GM23248 (cell line): Measurements from ENCODE around the gene ATP6V1C2. TPM values are rescaled to one million over a fixed set of nuclear protein-coding genes. Genes with fewer than 3 reads are reported as not detected.

ENCODE experiments used
- DNase-seq: peaks from one replicate; pipeline ENCODE4 v3.0.0-alpha.2; 2015
- H2AFZ ChIP-seq: fragments of 200-600 bp; sonication (generic); 2 replicates; pipeline ENCODE4 v1.6.1; 2016; ENCODE audit warnings: antibody characterized with exemption
- H3F3A ChIP-seq: fragments of 200-600 bp; sonication (generic); 2 replicates; pipeline ENCODE4 v1.6.1; 2016; ENCODE audit warnings: mild to moderate bottlenecking, antibody characterized with exemption, mixed run types; ENCODE audit not compliant: insufficient read depth
- H3K27ac ChIP-seq: fragments of 200-600 bp; sonication (generic); 2 replicates; pipeline ENCODE4 v1.5.1; 2016; ENCODE audit warnings: mild to moderate bottlenecking
- H3K27me3 ChIP-seq: fragments of 200-600 bp; sonication (generic); replicated peaks from 2 replicates; pipeline ENCODE4 v1.6.1; 2016; ENCODE audit warnings: mild to moderate bottlenecking; ENCODE audit not compliant: insufficient read depth
- H3K36me3 ChIP-seq: fragments of 200-600 bp; sonication (generic); 2 replicates; pipeline ENCODE4 v1.6.1; 2016; ENCODE audit warnings: low read depth, mild to moderate bottlenecking
- H3K4me1 ChIP-seq: fragments of 200-600 bp; sonication (generic); 2 replicates; pipeline ENCODE4 v1.6.1; 2016; ENCODE audit warnings: mild to moderate bottlenecking; ENCODE audit not compliant: insufficient read depth
- H3K4me2 ChIP-seq: fragments of 200-600 bp; sonication (generic); one replicate; pipeline ENCODE4 v1.6.1; 2016; ENCODE audit warnings: mild to moderate bottlenecking; ENCODE audit not compliant: unreplicated experiment
- H3K4me3 ChIP-seq: fragments of 200-600 bp; sonication (generic); 2 replicates; pipeline ENCODE4 v1.5.1; 2016; ENCODE audit warnings: mild to moderate bottlenecking
- H3K79me2 ChIP-seq: fragments of 200-600 bp; sonication (generic); 2 replicates; pipeline ENCODE4 v1.6.1; 2016; ENCODE audit warnings: mild to moderate bottlenecking; ENCODE audit not compliant: insufficient read depth
- H3K9ac ChIP-seq: fragments of 200-600 bp; sonication (generic); 2 replicates; pipeline ENCODE4 v1.6.1; 2016; ENCODE audit warnings: mild to moderate bottlenecking
- H3K9me2 ChIP-seq: fragments of 200-600 bp; sonication (generic); 2 replicates; pipeline ENCODE4 v1.6.1; 2016; ENCODE audit warnings: mixed run types, mild to moderate bottlenecking, moderate library complexity; ENCODE audit not compliant: insufficient read depth
- H3K9me3 ChIP-seq: fragments of 200-600 bp; sonication (generic); one replicate; pipeline ENCODE4 v1.6.1; 2017; ENCODE audit warnings: low read depth
- H4K20me1 ChIP-seq: fragments of 200-600 bp; sonication (generic); 2 replicates; pipeline ENCODE4 v1.6.0; 2016; ENCODE audit not compliant: insufficient read depth
- EZH2 ChIP-seq: fragments of 200-600 bp; sonication (generic); IDR thresholded peaks from 2 replicates; pipeline ENCODE4 v1.6.1; 2018; ENCODE audit warnings: antibody characterized with exemption, mild to moderate bottlenecking; ENCODE audit not compliant: insufficient read depth, poor library complexity, severe bottlenecking
- EZH2phosphoT487 ChIP-seq: fragments of 200-600 bp; sonication (generic); IDR thresholded peaks from 2 replicates; pipeline ENCODE4 v1.6.1; 2018; ENCODE audit warnings: antibody characterized with exemption, moderate library complexity, mild to moderate bottlenecking, low read depth; ENCODE audit not compliant: insufficient read depth
- WGBS, 2 experiments: methylation state at CpG; one replicate each; pipeline ENCODE4 v1.1.6; 2015 to 2017; ENCODE audit warnings: low lambda C conversion rate in 2 of 2, low coverage in 1 of 2; ENCODE audit errors: missing lambda C conversion rate in 2 of 2; 5-methylcytosine and 5-hydroxymethylcytosine counted together
- in situ Hi-C: fragments of 300-500 bp; cut with MboI; formaldehyde crosslinking; loops from 2 replicates; pipeline ENCODE4 v1.15.0; 2020
- polyA plus RNA-seq: library from polyadenylated mRNA; unstranded; fragments of >200 nt; fragmentation: Nextera tagmentation; extraction: Ambion mirVana; gene quantifications from 2 replicates; pipeline ENCODE4 v1.2.1, GENCODE V29; 2016
- total RNA-seq: library from RNA; depleted of rRNA; stranded (reverse); fragments of >200 nt; shearing (Covaris generic); gene quantifications from 2 replicates; pipeline ENCODE4 v1.2.3, GENCODE V29; 2014

ATP6V1C2 gene
- total and polyA plus RNA-seq, 2 experiments from 2014 or later: 0.53 TPM; not detected in 1

- peaks cover 22% of the 10 kb centered on the region for H3K36me3 ChIP-seq
- H3K9ac ChIP-seq: no peak overlapping the region
- WGBS, 2 experiments: 29 to 33% methylated on average over 2 of the region's 2 CpGs
- peaks cover 7% of the 10 kb centered on the region for H3F3A ChIP-seq
- H3K27ac ChIP-seq: no peak overlapping the region
- H3K79me2 ChIP-seq: peaks cover 84% of the 10 kb centered on the region
- H3K9me2 ChIP-seq: no peaks in the 10 kb centered on the region
- peak; percentile 20 for DNase-seq
- H3K4me2 ChIP-seq: no peak overlapping the region
- no peak overlapping the region for H3K4me3 ChIP-seq
- no peak for TF ChIP-seq EZH2
- TF ChIP-seq EZH2phosphoT487: no peak
- no peaks in the 10 kb centered on the region for H3K27me3 ChIP-seq
- H3K9me3 ChIP-seq: no peaks in the 10 kb centered on the region
- in situ Hi-C loops: no loop called here
- H2AFZ ChIP-seq: no peak overlapping the region
- no peaks in the 10 kb centered on the region for H3K4me1 ChIP-seq
- no peaks in the 10 kb centered on the region for H4K20me1 ChIP-seq
Measured at GRCh38 chr2:10680957-10681356, 40.5 kb upstream of the ATP6V1C2 start.

- Histone ChIP-seq H3K9ac (no peak overlapping the region), H3K4me1 (peaks cover 14% of the 10 kb centered on the region), H3K4me3 (no peak overlapping the region), H3K27ac (no peak overlapping the region), H3K9me2 (no peaks in the 10 kb centered on the region), H4K20me1 (no peaks in the 10 kb centered on the region), H3K36me3 (peaks cover 7% of the 10 kb centered on the region), H3K9me3 (no peaks in the 10 kb centered on the region), H3K79me2 (peaks cover 95% of the 10 kb centered on the region), H3K27me3 (no peaks in the 10 kb centered on the region), H3K4me2 (no peak overlapping the region), H2AFZ (no peak overlapping the region), H3F3A (peaks cover 7% of the 10 kb centered on the region)
- WGBS, 2 experiments: 39 to 45% methylated on average over 5 of the region's 5 CpGs
- in situ Hi-C loops: no loop called here
- no peak for TF ChIP-seq EZH2phosphoT487
- no peak for DNase-seq
Measured at GRCh38 chr2:10686176-10686730, 35.2 kb upstream of the ATP6V1C2 start.

DNA sequence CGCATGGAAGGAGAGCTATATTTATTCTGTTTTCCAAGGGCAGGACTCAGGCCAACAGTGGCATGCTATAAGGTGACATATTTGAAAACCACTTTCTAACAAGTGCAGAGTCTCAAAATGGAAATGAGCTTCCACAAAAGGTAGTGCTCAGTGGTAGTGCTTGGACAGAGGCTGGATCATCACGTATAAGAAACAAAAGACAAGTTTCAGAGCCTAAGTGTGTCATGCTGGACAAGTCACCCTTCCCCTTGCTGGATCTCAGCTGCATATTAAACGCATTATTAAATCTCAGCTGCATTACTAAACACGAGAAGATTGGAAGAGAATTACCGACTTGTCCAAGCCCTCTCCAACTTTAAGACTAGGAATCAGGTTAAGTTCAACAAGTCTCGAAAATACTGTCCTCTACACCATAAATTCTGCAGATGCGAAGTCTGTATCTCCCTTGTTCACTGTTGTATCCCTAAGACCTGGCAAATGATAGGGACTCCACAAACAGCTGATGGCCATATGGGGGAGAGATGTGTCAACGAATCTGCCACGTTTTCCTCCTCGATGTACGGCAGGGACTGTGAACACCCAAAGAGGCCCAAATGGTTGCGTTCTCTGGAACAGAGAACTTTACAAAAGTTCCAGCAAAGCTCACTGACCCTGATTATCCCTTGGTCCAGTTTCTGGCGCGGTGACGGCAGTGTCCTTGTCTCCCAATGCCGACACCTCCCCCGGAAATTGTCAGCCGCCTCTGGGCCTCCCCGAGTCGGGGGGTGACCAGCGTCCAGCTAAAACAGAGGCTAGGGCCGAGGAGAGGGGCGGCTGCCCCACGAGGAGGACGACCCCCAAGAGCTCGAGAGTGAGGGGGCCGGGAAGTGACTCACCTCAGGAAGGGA lies 32.3 kb upstream of the ATP6V1C2 start:
- no peak for TF ChIP-seq EZH2phosphoT487
- TF ChIP-seq EZH2: no peak
- peaks cover 67% of the 10 kb centered on the region for H3K79me2 ChIP-seq
- in situ Hi-C loops: no loop called here
- DNase-seq: peak; percentile 57
- H3K4me2 ChIP-seq: peak overlapping the region; percentile 95
- peaks cover 14% of the 10 kb centered on the region for H3K4me1 ChIP-seq
- no peaks in the 10 kb centered on the region for H3K9me2 ChIP-seq
- no peaks in the 10 kb centered on the region for H4K20me1 ChIP-seq
- WGBS, 2 experiments: 1% methylated on average over 27 of the region's 27 CpGs
- H3K27me3 ChIP-seq: no peaks in the 10 kb centered on the region
- no peaks in the 10 kb centered on the region for H3F3A ChIP-seq
- peak overlapping the region; percentile 99 for H3K9ac ChIP-seq
- H3K36me3 ChIP-seq: no peaks in the 10 kb centered on the region
- H3K9me3 ChIP-seq: no peaks in the 10 kb centered on the region
- peak overlapping the region; percentile 83 for H3K27ac ChIP-seq
- H2AFZ ChIP-seq: peak overlapping the region; percentile 88
- peak overlapping the region; percentile 92 for H3K4me3 ChIP-seq

DNA sequence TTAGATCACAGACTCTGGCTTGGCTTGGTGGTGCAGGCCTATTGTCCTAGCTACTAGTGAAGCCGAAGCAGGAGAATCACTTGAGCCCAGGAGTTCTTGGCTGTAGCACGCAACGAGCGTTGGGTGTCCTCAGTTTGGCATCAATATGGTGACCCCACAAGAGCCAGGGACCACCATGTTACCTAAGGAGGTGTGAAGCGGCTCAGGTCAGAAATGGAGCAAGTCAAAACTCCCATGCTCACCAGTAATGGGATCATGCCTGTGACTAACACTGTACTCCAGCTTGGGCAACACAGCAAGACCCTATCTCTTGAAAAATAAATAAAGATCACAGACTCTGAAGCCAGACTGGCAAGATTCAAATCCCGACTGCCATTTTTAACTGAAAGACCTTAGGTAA lies 29.9 kb upstream of the ATP6V1C2 start:
- H2AFZ ChIP-seq: no peak overlapping the region
- H3K27ac ChIP-seq: no peak overlapping the region
- H3K9ac ChIP-seq: no peak overlapping the region
- TF ChIP-seq EZH2 (no peak), EZH2phosphoT487 (no peak)
- no peak overlapping the region for H3K4me2 ChIP-seq
- H3K36me3 ChIP-seq: no peaks in the 10 kb centered on the region
- no peaks in the 10 kb centered on the region for H3K9me2 ChIP-seq
- peaks cover 14% of the 10 kb centered on the region for H3K4me1 ChIP-seq
- no peaks in the 10 kb centered on the region for H3F3A ChIP-seq
- no peaks in the 10 kb centered on the region for H3K27me3 ChIP-seq
- no peak overlapping the region for H3K4me3 ChIP-seq
- H3K79me2 ChIP-seq: peaks cover 44% of the 10 kb centered on the region
- DNase-seq: no peak
- no peaks in the 10 kb centered on the region for H4K20me1 ChIP-seq
- WGBS, 2 experiments: 86 to 88% methylated on average over 6 of the region's 6 CpGs
- in situ Hi-C loops: no loop called here
- no peaks in the 10 kb centered on the region for H3K9me3 ChIP-seq
